Uterus (tissue), 4 donors: Measurements from ENCODE around the gene STAB2. TPM values are rescaled to one million over a fixed set of nuclear protein-coding genes. Genes with fewer than 3 reads are reported as not detected.

Experiments used
- DNase-seq, 2 donors: peaks; one replicate each; pipeline ENCODE4 v3.0.0-alpha.2; 2019 to 2020
- H3K27ac ChIP-seq, 2 donors: fragments of 200-600 bp; sonication (generic); 1 replicate in 1 of 2; 2 replicates in 1 of 2; pipeline ENCODE4 v1.5.1; 2016 to 2018
- H3K27me3 ChIP-seq, 2 donors: fragments of 200-600 bp; sonication (generic); one replicate each; pipeline ENCODE4 v1.5.1; 2018 to 2019; ENCODE audit warnings: control low read depth in 1 of 2
- H3K36me3 ChIP-seq, 2 donors: fragments of 200-600 bp; sonication (generic); one replicate each; pipeline ENCODE4 v1.5.1; 2019; ENCODE audit warnings: control low read depth in 1 of 2
- H3K4me1 ChIP-seq, 2 donors: fragments of 200-600 bp; sonication (generic); one replicate each; pipeline ENCODE4 v1.5.1; 2018 to 2019; ENCODE audit warnings: control low read depth in 1 of 2
- H3K4me3 ChIP-seq, 2 donors: fragments of 200-600 bp; sonication (generic); 1 replicate in 1 of 2; 2 replicates in 1 of 2; pipeline ENCODE4 v1.5.1; 2018 to 2019; ENCODE audit warnings: mild to moderate bottlenecking in 1 of 2
- H3K9me3 ChIP-seq, 2 donors: fragments of 200-600 bp; sonication (generic); one replicate each; pipeline ENCODE4 v1.5.1; 2019; ENCODE audit warnings: control low read depth in 1 of 2
- CTCF ChIP-seq, 4 experiments: fragments of 200-600 bp in 2 of 4; fragments of 450-650 bp in 2 of 4; sonication (generic) in 2 of 4; IDR thresholded peaks; one replicate each; pipeline ENCODE4 v1.5.1; 2016 to 2019; ENCODE audit warnings: antibody characterized with exemption in 4 of 4, mild to moderate bottlenecking in 2 of 4, moderate library complexity in 1 of 4
- POLR2A ChIP-seq, 2 donors: fragments of 450-650 bp; IDR thresholded peaks; one replicate each; pipeline ENCODE4 v1.6.1; 2016; ENCODE audit warnings: antibody characterized with exemption in 2 of 2, mild to moderate bottlenecking in 1 of 2, moderate library complexity in 1 of 2
- intact Hi-C: fragments of 100-400 bp; cut with DNase I; formaldehyde crosslinking; loops from one replicate; pipeline ENCODE4 v1.15.1; 2023; ENCODE audit warnings: low total_unique reads
- total RNA-seq, 4 donors: library from RNA; depleted of rRNA in 3 of 4; stranded (reverse); fragments of >200 nt in 3 of 4; gene quantifications; one replicate each; pipeline versions ENCODE4 v1.1.0 to v1.2.4, GENCODE V29; 2014 to 2023
- donor health status: DM: yes; HTN: yes; CAD: no.

The STAB2 gene
- total RNA-seq, 4 donors from 2014 or later, result 0.21 to 19.4 (median 2.6) TPM; not detected in 1

- Histone ChIP-seq H3K4me1 (no peaks in the 10 kb centered on the region), H3K9me3 (no peaks in the 10 kb centered on the region), H3K4me3 (no peak overlapping the region), H3K27ac (no peak overlapping the region), H3K27me3 (no peaks in the 10 kb centered on the region), H3K36me3 (no peaks in the 10 kb centered on the region)
- DNase-seq, result no peak
- intact Hi-C loops, result no loop called here
- TF ChIP-seq POLR2A (IDR thresholded peaks at IDR 0.05) (no peak), CTCF (IDR thresholded peaks at IDR 0.05) (no peak)
Measured at GRCh38 chr12:103634732-103635131, 47.7 kb downstream of the STAB2 start.

GRCh38 chr12:103635419-103635818, 48.3 kb downstream of the STAB2 start:
- Histone ChIP-seq H3K4me3 (no peak overlapping the region), H3K36me3 (no peaks in the 10 kb centered on the region), H3K4me1 (no peaks in the 10 kb centered on the region), H3K9me3 (no peaks in the 10 kb centered on the region), H3K27ac (no peak overlapping the region), H3K27me3 (no peaks in the 10 kb centered on the region)
- intact Hi-C loops, result no loop called here
- no peak for DNase-seq
- no peak for TF ChIP-seq CTCF (IDR thresholded peaks at IDR 0.05)
- TF ChIP-seq POLR2A (IDR thresholded peaks at IDR 0.05), result no peak

GRCh38 chr12:103637021-103637420, 49.9 kb downstream of the STAB2 start:
- no peak for DNase-seq
- intact Hi-C loops, result no loop called here
- TF ChIP-seq POLR2A (IDR thresholded peaks at IDR 0.05) (no peak), CTCF (IDR thresholded peaks at IDR 0.05) (no peak)
- Histone ChIP-seq H3K27me3 (no peaks in the 10 kb centered on the region), H3K27ac (no peak overlapping the region), H3K4me3 (no peak overlapping the region), H3K9me3 (no peaks in the 10 kb centered on the region), H3K4me1 (no peaks in the 10 kb centered on the region), H3K36me3 (no peaks in the 10 kb centered on the region)

DNA sequence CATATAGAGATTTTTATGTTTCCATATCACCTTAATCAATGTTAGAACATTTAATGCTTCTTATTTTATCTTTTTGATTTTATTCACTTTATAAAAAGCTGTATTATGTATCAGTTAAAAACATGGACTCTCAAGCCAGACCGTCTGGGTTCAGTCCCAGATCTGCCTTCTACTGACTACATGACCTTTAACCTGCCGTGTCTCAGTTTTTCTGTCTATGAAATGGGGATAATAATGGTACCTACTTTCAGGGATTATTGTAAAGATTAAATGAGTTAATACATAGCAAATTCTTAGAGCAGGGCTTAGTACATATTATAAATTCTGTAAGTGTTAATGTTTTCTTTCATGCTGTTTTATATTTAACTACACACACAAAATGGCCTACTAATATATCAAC, 50.4 kb downstream of the STAB2 start:
- DNase-seq, result no peak
- Histone ChIP-seq H3K4me1 (no peaks in the 10 kb centered on the region), H3K4me3 (no peak overlapping the region), H3K9me3 (no peaks in the 10 kb centered on the region), H3K27ac (no peak overlapping the region), H3K36me3 (no peaks in the 10 kb centered on the region), H3K27me3 (no peaks in the 10 kb centered on the region)
- intact Hi-C loops, result no loop called here
- no peak for TF ChIP-seq CTCF (IDR thresholded peaks at IDR 0.05)
- TF ChIP-seq POLR2A (IDR thresholded peaks at IDR 0.05), result no peak

GRCh38 chr12:103639983-103640382, 52.9 kb downstream of the STAB2 start:
- Histone ChIP-seq H3K9me3 (no peaks in the 10 kb centered on the region), H3K27me3 (no peaks in the 10 kb centered on the region), H3K4me1 (no peaks in the 10 kb centered on the region), H3K36me3 (no peaks in the 10 kb centered on the region), H3K4me3 (no peak overlapping the region), H3K27ac (no peak overlapping the region)
- intact Hi-C loops, result no loop called here
- TF ChIP-seq POLR2A (IDR thresholded peaks at IDR 0.05) (no peak), CTCF (IDR thresholded peaks at IDR 0.05) (no peak)
- DNase-seq, result no peak
